Fibroblast of the aortic adventitia (primary cell): ENCODE measurements around the gene MAPK7. TPM values are rescaled to one million over a fixed set of nuclear protein-coding genes. Genes with fewer than 3 reads are reported as not detected.

Source experiments
- DNase-seq: peaks from one replicate; pipeline ENCODE4 v3.0.0-alpha.2; 2010; ENCODE audit warnings: low read depth
- H3K4me3 ChIP-seq: 2 replicates; pipeline ENCODE4 v1.5.1; 2011; ENCODE audit warnings: low read depth, mild to moderate bottlenecking, control low read depth, low read length, moderate library complexity
- CTCF ChIP-seq: IDR thresholded peaks from 2 replicates; pipeline ENCODE4 v1.5.1; 2011; ENCODE audit warnings: mild to moderate bottlenecking, low read length, control low read depth, inconsistent platforms; ENCODE audit not compliant: insufficient read depth
- total RNA-seq: library from RNA; depleted of rRNA; stranded (reverse); fragments of >200 nt; gene quantifications from 2 replicates; pipeline ENCODE4 v1.2.3, GENCODE V29; 2012; ENCODE audit warnings: low replicate concordance

The MAPK7 gene
- total RNA-seq, 1 donor: 24.0 TPM

- TF ChIP-seq CTCF: no peak
- peak; percentile 49 for DNase-seq
- no peak overlapping the region for H3K4me3 ChIP-seq
Observed at GRCh38 chr17:19398301-19399181, 20.2 kb downstream of the MAPK7 start.

- no peak overlapping the region for H3K4me3 ChIP-seq
- no peak for TF ChIP-seq CTCF
- no peak for DNase-seq
Observed at GRCh38 chr17:19399750-19400450, 21.6 kb downstream of the MAPK7 start.

- H3K4me3 ChIP-seq: no peak overlapping the region
- DNase-seq: no peak
- TF ChIP-seq CTCF: no peak
Observed at GRCh38 chr17:19401321-19402010, 23.2 kb downstream of the MAPK7 start.

GRCh38 chr17:19402171-19402570 is 23.9 kb downstream of the MAPK7 start:
- DNase-seq: no peak
- no peak for TF ChIP-seq CTCF
- H3K4me3 ChIP-seq: no peak overlapping the region

- TF ChIP-seq CTCF: no peak
- DNase-seq: no peak
- no peak overlapping the region for H3K4me3 ChIP-seq
Observed at GRCh38 chr17:19403021-19403420, 24.7 kb downstream of the MAPK7 start.

- no peak for DNase-seq
- no peak for TF ChIP-seq CTCF
- no peak overlapping the region for H3K4me3 ChIP-seq
Observed at GRCh38 chr17:19404264-19404663, 26.0 kb downstream of the MAPK7 start.
